ENCODE measurements around the gene BMF. TPM values are rescaled to one million over a fixed set of nuclear protein-coding genes. Genes with fewer than 3 reads are reported as not detected.

Gene BMF
- total and polyA plus RNA-seq, 2 donors (not counting 3 experiments of a cell fraction or from before 2014, with no cell fraction given) = 8.6 to 9.8 TPM

GRCh38 chr15:40054855-40055575, 53.7 kb downstream of the BMF start:
- Histone ChIP-seq H3K79me2 (ENCODE audit: control insufficient read depth, insufficient read depth, low read length) (no peaks in the 10 kb centered on the region), H3K27me3 (ENCODE audit: control insufficient read depth in 2 of 2, insufficient read depth in 2 of 2, low read length in 2 of 2) (peaks cover 0 to 3% of the 10 kb centered on the region in 2 experiments), H3K4me2 (ENCODE audit: insufficient read depth, low read length) (no peak overlapping the region), H3K27ac (ENCODE audit: insufficient read depth, low read depth, low read length) (no peak overlapping the region), H3K9ac (replicated peaks; ENCODE audit: extremely low read depth, insufficient read depth, low read length) (no peak overlapping the region), H2AFZ (ENCODE audit: low read depth, low read length) (no peak overlapping the region), H3K36me3 (ENCODE audit: control insufficient read depth in 2 of 2, extremely low read depth in 1 of 2, insufficient read depth in 2 of 2, low read length in 2 of 2) (no peaks in the 10 kb centered on the region), H4K20me1 (replicated peaks; ENCODE audit: control insufficient read depth, extremely low read depth, insufficient read depth, low read length) (no peaks in the 10 kb centered on the region), H3K4me1 (ENCODE audit: control insufficient read depth, extremely low read depth, insufficient read depth, low read length) (no peaks in the 10 kb centered on the region), H3K4me3 (replicated peaks in 1 of 3; ENCODE audit: insufficient read depth in 1 of 3, low read depth in 1 of 3, low read length in 3 of 3) (no peak overlapping the region), H3K9me1 (replicated peaks; ENCODE audit: control insufficient read depth, extremely low read depth, insufficient read depth, low read length) (no peaks in the 10 kb centered on the region), H3K9me3 (replicated peaks; ENCODE audit: control insufficient read depth, insufficient read depth, low read length) (no peaks in the 10 kb centered on the region)
- ChIA-PET CTCF (interaction anchor here (0.9 to 1.8 kb wide), 4 partner anchors 9 to 220 kb away, joined by 3 to 7 read pairs (median 5); no protein-coding TSS in a partner anchor), POLR2A (no interaction called here)
- no peak for DNase-seq (ENCODE audit: low read depth, low spot score)
- no TSS peak for BruUV-seq (replicated peaks)
- intact Hi-C loops (cut with micrococcal nuclease) = no loop called here
- FAIRE-seq = no peak
- no peak for TF ChIP-seq FOS (IDR thresholded peaks at IDR 0.05; ENCODE audit: borderline replicate concordance, insufficient read depth, low read length)
- TF ChIP-seq POLR2A (IDR thresholded peaks at IDR 0.05; ENCODE audit: low read depth, low read length) = no peak
- no peak for TF ChIP-seq MYC (IDR thresholded peaks at IDR 0.05; ENCODE audit: low read depth, low read length)
- no peak for TF ChIP-seq JUN (IDR thresholded peaks at IDR 0.05; ENCODE audit: borderline replicate concordance, insufficient read depth, insufficient read length, low read depth)
- TF ChIP-seq CTCF (IDR thresholded peaks at IDR 0.05; ENCODE audit: extremely low read depth in 1 of 2, insufficient read depth in 1 of 2, low read depth in 1 of 2, low read length in 2 of 2) = no peak
- TF ChIP-seq EZH2 (IDR thresholded peaks at IDR 0.05; ENCODE audit: borderline replicate concordance, low read depth, low read length, severe bottlenecking) = no peak
- no peak for TF ChIP-seq MAX (IDR thresholded peaks at IDR 0.05; ENCODE audit: insufficient read depth, insufficient read length)
- no peak for TF ChIP-seq GATA2 (IDR thresholded peaks at IDR 0.05; ENCODE audit: insufficient read depth, insufficient read length, low read depth, low read length)
- TF ChIP-seq POLR2AphosphoS5 (IDR thresholded peaks at IDR 0.05; ENCODE audit: insufficient read depth, low read depth, low read length) = no peak
- dilution Hi-C loops (cut with MboI; ENCODE audit: extremely low pct_ligation_motif_present, low sequenced_read_pairs) = no loop called here

Measured in endothelial cell of umbilical vein (primary cell).